Sigmoid colon (tissue), 4 donors: ENCODE measurements around the gene FGF22.

Experiments used
- CTCF ChIP-seq, 4 experiments: fragments of 450-650 bp in 3 of 4; fragments of 200-600 bp in 1 of 4; IDR thresholded peaks; one replicate each; pipeline ENCODE4 v1.5.1; 2016 to 2019; ENCODE audit warnings: antibody characterized with exemption in 4 of 4, mild to moderate bottlenecking in 3 of 4, moderate library complexity in 2 of 4
- EP300 ChIP-seq, 4 donors: sonication (generic); formaldehyde crosslinking; IDR thresholded peaks; one replicate each; pipeline ENCODE4 v1.6.1; 2017; ENCODE audit warnings: antibody characterized with exemption in 4 of 4
- POLR2AphosphoS5 ChIP-seq, 4 donors: sonication (generic); formaldehyde crosslinking; IDR thresholded peaks; one replicate each; pipeline ENCODE4 v1.6.1; 2017; ENCODE audit warnings: antibody characterized with exemption in 4 of 4

GRCh38 chr19:651114-651818 lies 11.6 kb downstream of the FGF22 start:
- TF ChIP-seq EP300 (IDR thresholded peaks at IDR 0.05) (no peak), CTCF (IDR thresholded peaks at IDR 0.05) (no peak), POLR2AphosphoS5 (IDR thresholded peaks at IDR 0.05) (no peak)
